ENCODE data around the gene CBR1. TPM values are rescaled to one million over a fixed set of nuclear protein-coding genes. Genes with fewer than 3 reads are reported as not detected.

The CBR1 gene
- total RNA-seq, 1 experiment from 2014 or later = 27.8 TPM

- CTCF ChIA-PET = no interaction called here
- POLR2A ChIA-PET = no interaction called here
- no peak for ATAC-seq
- BruUV-seq (replicated peaks) = no TSS peak
- Histone ChIP-seq H3K9me3 (ENCODE audit: control insufficient read depth, insufficient read depth, low read depth, low read length) (no peaks in the 10 kb centered on the region), H3K4me3 (ENCODE audit: low read depth in 2 of 2, low read length in 2 of 2) (no peak overlapping the region), H3K27me3 (ENCODE audit: control insufficient read depth, insufficient read depth, low read length) (no peaks in the 10 kb centered on the region), H3K27ac (ENCODE audit: low read length) (no peak overlapping the region), H3K36me3 (ENCODE audit: control insufficient read depth, insufficient read depth, low read length) (no peaks in the 10 kb centered on the region), H3K4me1 (ENCODE audit: control insufficient read depth, insufficient read depth, low read length) (peaks cover 3% of the 10 kb centered on the region)
- no peak for DNase-seq (ENCODE audit: low read depth, low spot score)
- in situ Hi-C loops (cut with HindIII; ENCODE audit: low pct_unique_long_range_greater_than_20kb, low sequenced_read_pairs) (no loop called here), intact Hi-C loops (cut with micrococcal nuclease; ENCODE audit: unreplicated experiment) (no loop called here)
- TF ChIP-seq CTCF (IDR thresholded peaks at IDR 0.05) = no peak
- TF ChIP-seq TCF7L2 (IDR thresholded peaks at IDR 0.05; ENCODE audit: low read depth, low read length) = no peak
- TF ChIP-seq REST (IDR thresholded peaks at IDR 0.05; ENCODE audit: insufficient read depth in 1 of 2, low read depth in 2 of 2, low read length in 1 of 2) = no peak
- no peak for TF ChIP-seq SIN3A (IDR thresholded peaks at IDR 0.05; ENCODE audit: borderline replicate concordance, insufficient read depth, low read depth, low read length)
- TF ChIP-seq POLR2AphosphoS5 (IDR thresholded peaks at IDR 0.05; ENCODE audit: low read depth, low read length) = no peak
Measured at GRCh38 chr21:36115138-36115730, 45.4 kb downstream of the CBR1 start.

GRCh38 chr21:36117286-36117741 is 47.5 kb downstream of the CBR1 start:
- no peak overlapping the region for H3K4me3 ChIP-seq (ENCODE audit: low read depth in 2 of 2, low read length in 2 of 2)
- no peaks in the 10 kb centered on the region for H3K27me3 ChIP-seq (ENCODE audit: control insufficient read depth, insufficient read depth, low read length)
- ATAC-seq = no peak
- H3K36me3 ChIP-seq (ENCODE audit: control insufficient read depth, insufficient read depth, low read length) = no peaks in the 10 kb centered on the region
- H3K9me3 ChIP-seq (ENCODE audit: control insufficient read depth, insufficient read depth, low read depth, low read length) = no peaks in the 10 kb centered on the region
- ChIA-PET POLR2A (no interaction called here), CTCF (no interaction called here)
- TF ChIP-seq TCF7L2 (IDR thresholded peaks at IDR 0.05; ENCODE audit: low read depth, low read length) (no peak), REST (IDR thresholded peaks at IDR 0.05; ENCODE audit: insufficient read depth in 1 of 2, low read depth in 2 of 2, low read length in 1 of 2) (no peak), CTCF (IDR thresholded peaks at IDR 0.05) (no peak), POLR2AphosphoS5 (IDR thresholded peaks at IDR 0.05; ENCODE audit: low read depth, low read length) (no peak)
- no peak for DNase-seq (ENCODE audit: low read depth, low spot score)
- intact Hi-C loops (cut with micrococcal nuclease; ENCODE audit: unreplicated experiment) (no loop called here), in situ Hi-C loops (cut with HindIII; ENCODE audit: low pct_unique_long_range_greater_than_20kb, low sequenced_read_pairs) (no loop called here)
- peaks cover 3% of the 10 kb centered on the region for H3K4me1 ChIP-seq (ENCODE audit: control insufficient read depth, insufficient read depth, low read length)
- H3K27ac ChIP-seq (ENCODE audit: low read length) = no peak overlapping the region
- no TSS peak for BruUV-seq (replicated peaks)

All from Panc1 (cell line).